ENCODE data around the gene GPR143. TPM values are rescaled to one million over a fixed set of nuclear protein-coding genes. Genes with fewer than 3 reads are reported as not detected.

The GPR143 gene
- total RNA-seq, 1 donor from 2014 or later: not detected

GRCh38 chrX:9703406-9703805 is 62.2 kb downstream of the GPR143 start:
- TF ChIP-seq POLR2AphosphoS5 (IDR thresholded peaks at IDR 0.05; ENCODE audit: insufficient read depth in 1 of 2, low read depth in 1 of 2): no peak
- no peak for TF ChIP-seq POLR2A (IDR thresholded peaks at IDR 0.05)
- TF ChIP-seq CTCF (IDR thresholded peaks at IDR 0.05): no peak
- Histone ChIP-seq H3K4me3 (no peak overlapping the region), H3K27ac (no peak overlapping the region), H3K4me1 (no peaks in the 10 kb centered on the region), H3K9me3 (no peaks in the 10 kb centered on the region), H3K27me3 (no peaks in the 10 kb centered on the region), H3K36me3 (no peaks in the 10 kb centered on the region)
- intact Hi-C loops (cut with DNase I): no loop called here
- DNase-seq (ENCODE audit: extremely low spot score in 2 of 2): no peak

GRCh38 chrX:9701790-9702189 is 63.9 kb downstream of the GPR143 start:
- TF ChIP-seq CTCF (IDR thresholded peaks at IDR 0.05) (no peak), POLR2AphosphoS5 (IDR thresholded peaks at IDR 0.05; ENCODE audit: insufficient read depth in 1 of 2, low read depth in 1 of 2) (no peak)
- no peaks in the 10 kb centered on the region for H3K4me1 ChIP-seq
- H3K27me3 ChIP-seq: no peaks in the 10 kb centered on the region
- H3K36me3 ChIP-seq: no peaks in the 10 kb centered on the region
- no peaks in the 10 kb centered on the region for H3K9me3 ChIP-seq
- no peak for DNase-seq (ENCODE audit: extremely low spot score in 2 of 2)
- intact Hi-C loops (cut with DNase I): no loop called here
- no peak overlapping the region for H3K4me3 ChIP-seq
- H3K27ac ChIP-seq: no peak overlapping the region

GRCh38 chrX:9700555-9700954 is 65.1 kb downstream of the GPR143 start:
- no peak for DNase-seq (ENCODE audit: extremely low spot score in 2 of 2)
- Histone ChIP-seq H3K27ac (no peak overlapping the region), H3K4me1 (no peaks in the 10 kb centered on the region), H3K9me3 (no peaks in the 10 kb centered on the region), H3K27me3 (no peaks in the 10 kb centered on the region), H3K4me3 (no peak overlapping the region), H3K36me3 (no peaks in the 10 kb centered on the region)
- intact Hi-C loops (cut with DNase I): no loop called here
- TF ChIP-seq CTCF (IDR thresholded peaks at IDR 0.05): no peak
- no peak for TF ChIP-seq POLR2A (IDR thresholded peaks at IDR 0.05)
- no peak for TF ChIP-seq POLR2AphosphoS5 (IDR thresholded peaks at IDR 0.05; ENCODE audit: insufficient read depth in 1 of 2, low read depth in 1 of 2)

- intact Hi-C loops (cut with DNase I): no loop called here
- Histone ChIP-seq H3K4me1 (no peaks in the 10 kb centered on the region), H3K9me3 (no peaks in the 10 kb centered on the region), H3K4me3 (no peak overlapping the region), H3K27ac (no peak overlapping the region), H3K27me3 (no peaks in the 10 kb centered on the region), H3K36me3 (no peaks in the 10 kb centered on the region)
- no peak for DNase-seq (ENCODE audit: extremely low spot score in 2 of 2)
- TF ChIP-seq POLR2A (IDR thresholded peaks at IDR 0.05): no peak
- no peak for TF ChIP-seq CTCF (IDR thresholded peaks at IDR 0.05)
- TF ChIP-seq POLR2AphosphoS5 (IDR thresholded peaks at IDR 0.05; ENCODE audit: insufficient read depth in 1 of 2, low read depth in 1 of 2): no peak
Observed at GRCh38 chrX:9698576-9698975, 67.1 kb downstream of the GPR143 start.

GRCh38 chrX:9693307-9694001 is 72.2 kb downstream of the GPR143 start:
- H3K36me3 ChIP-seq: peaks cover 0 to 13% of the 10 kb centered on the region in 2 donors
- H3K4me3 ChIP-seq: no peak overlapping the region
- H3K4me1 ChIP-seq: no peaks in the 10 kb centered on the region
- intact Hi-C loops (cut with DNase I): no loop called here
- H3K27ac ChIP-seq: no peak overlapping the region
- no peak for TF ChIP-seq POLR2A (IDR thresholded peaks at IDR 0.05)
- TF ChIP-seq POLR2AphosphoS5 (IDR thresholded peaks at IDR 0.05; ENCODE audit: insufficient read depth in 1 of 2, low read depth in 1 of 2): no peak
- TF ChIP-seq CTCF (IDR thresholded peaks at IDR 0.05): no peak
- H3K27me3 ChIP-seq: no peaks in the 10 kb centered on the region
- no peak for DNase-seq (ENCODE audit: extremely low spot score in 2 of 2)
- H3K9me3 ChIP-seq: no peaks in the 10 kb centered on the region
